GM13976 (cell line): Measurements from ENCODE around the gene PKP3.
"Not testable (repeated sequence)": the region's sequence is repeated elsewhere in the genome, so short reads cannot be mapped to it uniquely, and the experiment has no call there.

Experiments
- DNase-seq: peaks from one replicate; pipeline ENCODE4 v3.0.0; 2012; ENCODE audit warnings: low spot score
- in situ Hi-C: fragments of 300-500 bp; cut with MboI; formaldehyde crosslinking; loops from one replicate; pipeline ENCODE4 v1.12.0; 2022; ENCODE audit warnings: low sequenced_read_pairs, mixed read lengths, inconsistent platforms; ENCODE audit not compliant: unreplicated experiment
- TF ChIP-seq, protein P1 (sequence below): IDR thresholded peaks from 2 replicates; pipeline ENCODE4 v1.5.1; 2012; ENCODE audit warnings: borderline replicate concordance, mild to moderate bottlenecking; ENCODE audit not compliant: insufficient read depth; ENCODE audit errors: extremely low read depth, missing control alignments, control extremely low read depth

PKP3 gene

DNA sequence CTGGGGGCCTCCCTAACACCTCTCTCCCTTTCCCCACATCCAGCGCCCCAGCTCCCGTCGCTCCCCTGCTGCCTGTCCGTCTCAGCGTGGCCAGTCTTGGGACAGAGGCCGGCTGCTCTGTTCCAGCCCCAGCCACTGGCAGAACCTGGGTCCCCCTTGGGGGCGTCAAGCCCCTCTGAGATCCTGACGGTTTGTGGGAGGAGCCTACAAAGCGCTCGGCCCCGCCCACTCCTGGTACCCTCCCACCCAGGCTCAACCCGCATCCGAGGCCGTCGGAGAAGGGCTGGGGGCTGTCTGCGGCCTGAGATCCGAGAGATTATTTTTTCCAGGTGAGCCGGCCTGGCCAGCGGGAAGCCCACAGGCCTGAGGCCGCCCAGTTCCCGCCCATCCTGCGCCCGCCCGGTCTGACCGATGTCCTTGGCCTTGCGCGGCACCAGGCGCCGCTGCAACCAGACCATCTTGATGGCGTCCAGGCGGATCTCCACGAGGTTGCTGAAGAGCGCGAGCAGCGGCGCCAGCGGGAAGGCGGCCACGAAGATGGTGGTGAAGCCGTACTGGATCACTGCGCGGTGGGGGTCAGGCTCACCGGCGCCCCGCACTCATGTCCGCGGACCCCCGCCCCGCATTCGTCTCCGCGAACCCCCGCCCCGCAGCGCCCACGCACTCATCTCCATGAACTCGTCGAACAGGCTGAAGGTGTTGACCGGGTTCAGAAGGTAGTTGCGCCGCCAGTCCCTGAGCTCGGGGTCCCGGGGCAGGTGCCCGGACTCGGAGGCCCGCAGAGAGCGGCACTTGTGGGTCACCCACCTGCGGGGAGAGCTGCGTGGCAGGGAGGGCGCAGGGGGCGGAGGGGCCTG is 26.3 kb downstream of the PKP3 start:
- in situ Hi-C loops: no loop called here
- TF ChIP-seq, protein P1, sequence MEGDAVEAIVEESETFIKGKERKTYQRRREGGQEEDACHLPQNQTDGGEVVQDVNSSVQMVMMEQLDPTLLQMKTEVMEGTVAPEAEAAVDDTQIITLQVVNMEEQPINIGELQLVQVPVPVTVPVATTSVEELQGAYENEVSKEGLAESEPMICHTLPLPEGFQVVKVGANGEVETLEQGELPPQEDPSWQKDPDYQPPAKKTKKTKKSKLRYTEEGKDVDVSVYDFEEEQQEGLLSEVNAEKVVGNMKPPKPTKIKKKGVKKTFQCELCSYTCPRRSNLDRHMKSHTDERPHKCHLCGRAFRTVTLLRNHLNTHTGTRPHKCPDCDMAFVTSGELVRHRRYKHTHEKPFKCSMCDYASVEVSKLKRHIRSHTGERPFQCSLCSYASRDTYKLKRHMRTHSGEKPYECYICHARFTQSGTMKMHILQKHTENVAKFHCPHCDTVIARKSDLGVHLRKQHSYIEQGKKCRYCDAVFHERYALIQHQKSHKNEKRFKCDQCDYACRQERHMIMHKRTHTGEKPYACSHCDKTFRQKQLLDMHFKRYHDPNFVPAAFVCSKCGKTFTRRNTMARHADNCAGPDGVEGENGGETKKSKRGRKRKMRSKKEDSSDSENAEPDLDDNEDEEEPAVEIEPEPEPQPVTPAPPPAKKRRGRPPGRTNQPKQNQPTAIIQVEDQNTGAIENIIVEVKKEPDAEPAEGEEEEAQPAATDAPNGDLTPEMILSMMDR: no peak
- no peak for DNase-seq

GRCh38 chr11:420911-421321 is 26.9 kb downstream of the PKP3 start:
- in situ Hi-C loops: no loop called here
- no peak for DNase-seq

GRCh38 chr11:422249-422656 is 28.2 kb downstream of the PKP3 start:
- no peak for DNase-seq
- TF ChIP-seq, protein P1: no peak
- in situ Hi-C loops: no loop called here

More at GRCh38 chr11:420911-421321, 26.9 kb downstream of the PKP3 start:
- TF ChIP-seq, protein P1: no peak

- TF ChIP-seq, protein P1: no peak
- in situ Hi-C loops: no loop called here
- no peak for DNase-seq
Measured at GRCh38 chr11:424232-424631, 30.2 kb downstream of the PKP3 start.

GRCh38 chr11:424766-425165 is 30.8 kb downstream of the PKP3 start:
- in situ Hi-C loops, DNase-seq: not testable (repeated sequence)

DNA sequence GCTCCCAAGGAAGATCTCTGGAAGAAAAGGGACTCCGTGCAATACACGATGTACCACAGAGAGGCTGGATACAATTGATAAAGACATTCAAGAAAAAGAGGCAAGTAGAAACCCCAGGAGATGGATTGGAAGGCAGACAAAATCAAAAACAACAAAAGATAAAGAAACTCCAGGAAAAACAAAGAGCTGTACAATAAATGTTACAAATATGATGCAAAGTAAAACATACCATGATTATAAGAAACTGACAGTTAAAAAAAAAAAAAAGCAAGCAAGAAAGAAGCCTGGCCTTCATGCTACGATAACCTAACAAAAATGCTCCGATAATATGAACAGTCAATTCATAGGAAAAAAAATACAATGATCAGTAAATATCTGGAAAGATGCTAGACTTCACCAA is 31.3 kb downstream of the PKP3 start:
- TF ChIP-seq, protein P1: no peak
- DNase-seq: no peak
- in situ Hi-C loops: no loop called here

DNA sequence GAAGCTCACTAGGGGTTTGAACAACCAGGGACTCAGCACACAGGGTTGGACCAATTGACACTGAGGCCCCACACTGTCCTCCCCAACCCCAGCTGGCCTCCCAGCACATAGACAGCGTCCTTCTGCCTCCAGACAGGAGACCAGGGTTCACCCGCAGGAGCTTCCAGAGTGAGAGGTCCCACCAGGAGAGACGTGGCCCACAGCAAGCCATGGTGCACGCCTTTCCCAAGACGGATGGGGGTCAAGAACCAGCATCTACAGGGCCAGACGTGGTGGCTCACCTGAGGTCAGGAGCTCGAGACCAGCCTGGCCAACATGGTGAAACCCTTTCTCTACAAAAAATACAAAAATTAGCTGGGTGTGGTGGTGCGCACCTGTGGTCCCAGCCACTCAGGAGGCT is 32.8 kb downstream of the PKP3 start:
- in situ Hi-C loops: no loop called here
- TF ChIP-seq, protein P1: no peak
- no peak for DNase-seq
